ENCODE data around the gene SLC9A3. TPM values are rescaled to one million over a fixed set of nuclear protein-coding genes. Genes with fewer than 3 reads are reported as not detected.

Gene SLC9A3
- total RNA-seq, 1 experiment from 2014 or later, result 0.85 TPM

DNA sequence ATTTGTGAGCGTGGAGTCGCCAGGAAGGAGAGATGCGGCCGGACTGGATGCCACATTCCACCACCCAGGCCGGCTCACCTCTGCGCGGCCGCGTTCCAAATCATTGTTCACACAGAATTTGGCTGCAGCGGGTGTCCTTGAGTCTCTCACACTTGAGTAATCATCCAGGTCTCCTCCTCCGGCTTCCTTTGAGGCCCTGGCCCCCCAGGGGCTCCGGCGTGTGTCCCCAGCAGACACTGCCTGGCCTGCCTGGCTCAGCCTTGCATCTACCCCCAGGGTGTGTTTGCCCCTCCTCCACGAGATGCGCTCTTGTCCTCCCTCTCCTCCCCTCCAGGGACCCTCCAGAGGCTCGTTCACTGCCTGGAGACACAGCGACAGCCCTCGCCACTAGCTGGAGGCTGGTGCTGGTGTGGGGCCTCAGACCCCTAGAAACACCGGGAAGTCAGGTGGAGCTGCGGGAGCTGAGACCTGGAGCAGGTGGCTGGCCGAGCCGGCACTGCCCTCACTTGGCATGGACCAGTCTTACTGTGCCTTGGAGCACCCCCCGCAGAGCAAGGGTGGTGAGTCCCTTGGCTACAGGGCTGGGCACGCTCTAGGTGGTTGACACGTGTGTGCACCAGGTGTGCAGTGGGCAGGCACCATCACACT is 7.0 kb upstream of the SLC9A3 start:
- H3K23me2 ChIP-seq (ENCODE audit: insufficient read length, low read depth, low read length, poor library complexity, severe bottlenecking), result no peaks in the 10 kb centered on the region
- H4K91ac ChIP-seq (ENCODE audit: insufficient read length, low read depth, low read length), result no peak overlapping the region
- WGBS (ENCODE audit: extremely low coverage, insufficient read length, low lambda C conversion rate), result no CpG with 5 or more reads among the region's 25 CpGs
- H3K9me3 ChIP-seq (ENCODE audit: control insufficient read depth, low read depth, low read length), result no peaks in the 10 kb centered on the region
- H2BK15ac ChIP-seq (ENCODE audit: low read depth, low read length), result no peak overlapping the region
- no peaks in the 10 kb centered on the region for H3K79me2 ChIP-seq (ENCODE audit: insufficient read depth, low read length)
- no peak overlapping the region for H3K4ac ChIP-seq (ENCODE audit: low read depth, low read length)
- H4K8ac ChIP-seq (replicated peaks; ENCODE audit: insufficient read length, low read depth, low read length), result no peak overlapping the region
- H3K27ac ChIP-seq (ENCODE audit: insufficient read length, low read depth, low read length), result no peak overlapping the region
- no peak overlapping the region for H2AFZ ChIP-seq (ENCODE audit: low read length)
- peaks cover 23% of the 10 kb centered on the region; the same call in 1 of the 2 replicates for H3K27me3 ChIP-seq (ENCODE audit: insufficient read depth, low read length)
- Mint-ChIP-seq H3K4me1 (peaks cover 5 to 12% of the 10 kb centered on the region in 2 experiments; a peak in 3 of 4 replicates), H3K27me3 (ENCODE audit: low read depth) (peaks cover 65% of the 10 kb centered on the region), H3K4me3 (no peak overlapping the region), H3K9me3 (peaks cover 0 to 4% of the 10 kb centered on the region in 2 experiments; a peak in 2 of 5 replicates), H3K36me3 (ENCODE audit: insufficient read depth in 1 of 3, low read depth in 3 of 3) (no peaks in the 10 kb centered on the region), H3K27ac (no peak overlapping the region)
- H3K14ac ChIP-seq (ENCODE audit: insufficient read depth, low read length), result no peak overlapping the region
- no peak overlapping the region for H3T11ph ChIP-seq (ENCODE audit: low read length)
- H2BK12ac ChIP-seq (ENCODE audit: insufficient read length, low read depth, low read length), result no peak overlapping the region
- H3K18ac ChIP-seq (ENCODE audit: insufficient read length, low read depth, low read length), result no peak overlapping the region
- H4K5ac ChIP-seq (ENCODE audit: insufficient read length, low read depth, low read length), result no peak overlapping the region
- H2BK20ac ChIP-seq (ENCODE audit: low read depth, low read length, poor library complexity, severe bottlenecking), result no peak overlapping the region
- TF ChIP-seq CTCF (conservative IDR thresholded peaks at IDR 0.05), result no peak
- no peak overlapping the region for H2BK120ac ChIP-seq (ENCODE audit: low read depth, low read length, poor library complexity, severe bottlenecking)
- H2BK5ac ChIP-seq (ENCODE audit: insufficient read length, low read length), result no peak overlapping the region
- no peak for DNase-seq
- no peak overlapping the region for H2AK5ac ChIP-seq (ENCODE audit: insufficient read length, low read length)
- H3K4me1 ChIP-seq (ENCODE audit: insufficient read depth, low read length), result no peaks in the 10 kb centered on the region
- H3K23ac ChIP-seq (ENCODE audit: insufficient read length, low read depth, low read length), result no peak overlapping the region
- H4K20me1 ChIP-seq (ENCODE audit: control insufficient read depth, insufficient read depth, insufficient read length), result peaks cover 3% of the 10 kb centered on the region
- no peaks in the 10 kb centered on the region for H3K79me1 ChIP-seq (ENCODE audit: insufficient read depth, low read depth, low read length, poor library complexity, severe bottlenecking)
- no peak overlapping the region for H3K9ac ChIP-seq (ENCODE audit: extremely low read depth, insufficient read length, low read length)
- H3K56ac ChIP-seq (ENCODE audit: insufficient read length, low read depth, low read length), result no peak overlapping the region
- no peak overlapping the region for H3K4me2 ChIP-seq (ENCODE audit: insufficient read depth, insufficient read length, low read length)

All from H9 (cell line).